K562 (cell line): ENCODE results near the gene PRCC. TPM values are rescaled to one million over a fixed set of nuclear protein-coding genes. Genes with fewer than 3 reads are reported as not detected.
A peak's percentile ranks its signal among the peaks of the same experiment; 100 is the strongest.

Experiments used
- ATF2 ChIP-seq: sonication (generic); formaldehyde crosslinking; IDR thresholded peaks from 2 replicates; pipeline ENCODE4 v1.8.1; 2022; ENCODE audit warnings: missing genetic modification reagents
- CHD1 ChIP-seq: fragments of 200-600 bp; sonication (generic); IDR thresholded peaks from one replicate; pipeline ENCODE4 v1.6.1; 2012; ENCODE audit warnings: mild to moderate bottlenecking, moderate library complexity, low read length, inconsistent platforms
- FOXK2 ChIP-seq, 2 experiments: fragments of 450-650 bp; IDR thresholded peaks in 1 of 2; conservative IDR thresholded peaks in 1 of 2; 2 replicates each; pipeline ENCODE4 v1.6.1; 2016; ENCODE audit warnings: low read depth in 2 of 2, mild to moderate bottlenecking in 1 of 2
- GABPA ChIP-seq: fragments of 200-800 bp; sonication (Bioruptor generic); conservative IDR thresholded peaks from 2 replicates; pipeline ENCODE4 v1.6.1; 2016; ENCODE audit warnings: low read depth, missing genetic modification characterization, missing compliant biosample characterization
- HDAC2 ChIP-seq: fragments of 450-650 bp; IDR thresholded peaks from 2 replicates; pipeline ENCODE4 v1.6.1; 2016; ENCODE audit warnings: mild to moderate bottlenecking
- JUN ChIP-seq, 2 experiments: sonication (generic) in 1 of 2; formaldehyde crosslinking in 1 of 2; IDR thresholded peaks; 2 replicates each; pipeline versions ENCODE4 v1.6.1 to v1.8.0; 2012 to 2022; ENCODE audit warnings: borderline replicate concordance in 2 of 2, mild to moderate bottlenecking in 2 of 2, improper control_type of control experiment in 1 of 2, low read depth in 1 of 2, low read length in 1 of 2, missing genetic modification reagents in 1 of 2
- MIER1 ChIP-seq: fragments of 450-650 bp; IDR thresholded peaks from 2 replicates; pipeline ENCODE4 v1.6.1; 2016; ENCODE audit warnings: antibody characterized with exemption, mild to moderate bottlenecking, low read depth
- NEUROD1 ChIP-seq: fragments of 150-350 bp; IDR thresholded peaks from 2 replicates; pipeline ENCODE4 v1.6.1; 2014; ENCODE audit warnings: borderline replicate concordance, low read length, low read depth; ENCODE audit not compliant: partially characterized antibody
- PHTF2 ChIP-seq: fragments of 250-450 bp; sonication (Bioruptor Pico); IDR thresholded peaks from 2 replicates; pipeline ENCODE4 v1.5.0; 2021; ENCODE audit warnings: mild to moderate bottlenecking
- RREB1 ChIP-seq: fragments of 250-450 bp; sonication (Bioruptor Pico); IDR thresholded peaks from 2 replicates; pipeline ENCODE4 v1.4.0; 2020
- SAP30 ChIP-seq: fragments of 200-600 bp; sonication (generic); IDR thresholded peaks from 2 replicates; pipeline ENCODE4 v1.6.1; 2012; ENCODE audit warnings: borderline replicate concordance, low read depth, mild to moderate bottlenecking, moderate library complexity, low read length, control low read depth, inconsistent platforms; ENCODE audit not compliant: insufficient read depth, poor library complexity, severe bottlenecking
- SRSF9 ChIP-seq: fragments of 200-400 bp; formaldehyde crosslinking; IDR thresholded peaks from 2 replicates; pipeline ENCODE4 v1.6.1; 2017; ENCODE audit warnings: low read depth, low read length, borderline replicate concordance
- polyA plus RNA-seq, 8 experiments: library from polyadenylated mRNA; depleted of rRNA in 4 of 8; stranded (reverse) in 5 of 8; unstranded in 3 of 8; fragments of >200 nt; fragmentation: Nextera tagmentation in 2 of 8; fragmentation: Illumina TruSeq in 1 of 8; extraction: Ambion mirVana in 2 of 8; extraction: Trizol in 1 of 8; gene quantifications; 2 replicates each; pipeline versions ENCODE4 v1.2.1 to v1.2.3, GENCODE V29; 2011 to 2014; ENCODE audit warnings: inconsistent platforms in 1 of 8, missing spikeins in 1 of 8
- total RNA-seq, 7 experiments: library from RNA; depleted of rRNA in 6 of 7; stranded (reverse); fragments of >200 nt in 6 of 7; fragmentation: Illumina TruSeq in 2 of 7; extraction: Trizol in 2 of 7; gene quantifications; 2 replicates each; pipeline versions ENCODE4 v1.2.1 to v1.2.3, GENCODE V29; 2011 to 2021; ENCODE audit warnings: low replicate concordance in 1 of 7
- TF ChIP-seq, protein P1 (sequence below): fragments of 250-450 bp; sonication (Bioruptor Pico); IDR thresholded peaks from 2 replicates; pipeline ENCODE4 v1.8.0; 2021; ENCODE audit warnings: moderate library complexity, mild to moderate bottlenecking, inconsistent platforms

The PRCC gene
- total and polyA plus RNA-seq, 9 of the 15 experiments (the other 6 are each of a cell fraction or from before 2014, with no cell fraction given), result 23.9 to 201 (median 41.1) TPM

DNA sequence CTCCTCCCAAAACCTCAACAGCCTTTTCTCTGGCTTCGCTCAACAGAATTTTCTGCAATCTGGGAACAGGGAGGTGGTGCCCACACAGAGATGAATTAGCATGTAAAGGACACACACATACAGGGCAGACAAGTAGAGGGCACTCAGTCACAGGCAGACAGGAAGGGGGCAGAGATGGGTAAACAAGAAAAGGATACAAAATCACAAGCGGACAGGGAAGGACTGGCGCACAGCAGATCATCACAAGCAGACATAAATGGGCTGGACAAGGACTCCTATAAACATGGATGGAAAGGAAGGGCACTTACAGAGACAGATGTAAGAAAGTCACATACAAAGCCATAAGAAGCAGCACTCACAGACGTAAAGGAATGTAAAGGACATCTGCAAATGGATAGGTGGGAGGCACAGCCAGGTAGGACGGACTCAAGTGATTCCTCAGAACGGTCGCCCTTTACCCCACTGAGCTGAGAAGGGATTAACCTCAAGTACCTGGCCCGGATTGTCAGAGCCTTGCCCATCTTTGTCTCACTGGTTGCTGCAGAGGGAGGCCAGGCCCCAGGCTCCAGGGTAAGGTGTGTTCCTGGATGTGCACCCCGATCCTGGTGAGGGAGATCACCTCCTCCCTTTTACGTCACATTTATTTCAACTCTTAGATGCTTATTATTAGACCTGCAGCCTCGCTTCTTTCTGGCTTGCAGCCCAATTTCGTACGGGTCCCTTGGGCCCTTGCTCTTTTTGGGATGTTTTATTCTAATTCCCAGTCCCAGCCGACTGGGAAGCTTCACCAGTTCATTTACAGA lies 836 bp upstream of the PRCC start (continued):
- TF ChIP-seq RREB1 (CRISPR knock-in tag) (0 out of 2 replicates have a peak, but pooled peaks have one; percentile 8), SAP30 (peak; percentile 59), MIER1 (0 out of 2 replicates have a peak, but pooled peaks have one; percentile 20), SRSF9 (no peak), CHD1 (peak; percentile 30), ATF2 (no peak), PHTF2 (CRISPR knock-in tag) (no peak), GABPA (tag) (no peak), NEUROD1 (peak; percentile 27), HDAC2 (peak; percentile 20; the same call in 1 of the 2 replicates), JUN (IDR thresholded peaks at IDR 0.05; ENCODE audit: borderline replicate concordance, low read depth, low read length) (no peak), JUN (CRISPR knock-in tag; IDR thresholded peaks at IDR 0.05; ENCODE audit: borderline replicate concordance) (0 out of 2 replicates have a peak, but pooled peaks have one; percentile 48), FOXK2 (conservative IDR thresholded peaks at IDR 0.05 in 1 of 2, IDR thresholded peaks at IDR 0.05 in 1 of 2; ENCODE audit: low read depth in 2 of 2) (peak in 1 of 2 experiments; percentile 66; a peak in 3 of 4 replicates)
- TF ChIP-seq, protein P1, sequence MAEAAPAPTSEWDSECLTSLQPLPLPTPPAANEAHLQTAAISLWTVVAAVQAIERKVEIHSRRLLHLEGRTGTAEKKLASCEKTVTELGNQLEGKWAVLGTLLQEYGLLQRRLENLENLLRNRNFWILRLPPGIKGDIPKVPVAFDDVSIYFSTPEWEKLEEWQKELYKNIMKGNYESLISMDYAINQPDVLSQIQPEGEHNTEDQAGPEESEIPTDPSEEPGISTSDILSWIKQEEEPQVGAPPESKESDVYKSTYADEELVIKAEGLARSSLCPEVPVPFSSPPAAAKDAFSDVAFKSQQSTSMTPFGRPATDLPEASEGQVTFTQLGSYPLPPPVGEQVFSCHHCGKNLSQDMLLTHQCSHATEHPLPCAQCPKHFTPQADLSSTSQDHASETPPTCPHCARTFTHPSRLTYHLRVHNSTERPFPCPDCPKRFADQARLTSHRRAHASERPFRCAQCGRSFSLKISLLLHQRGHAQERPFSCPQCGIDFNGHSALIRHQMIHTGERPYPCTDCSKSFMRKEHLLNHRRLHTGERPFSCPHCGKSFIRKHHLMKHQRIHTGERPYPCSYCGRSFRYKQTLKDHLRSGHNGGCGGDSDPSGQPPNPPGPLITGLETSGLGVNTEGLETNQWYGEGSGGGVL (CRISPR knock-in tag), result no peak
